ENCODE measurements around the gene SP100.
A peak's percentile ranks its signal among the peaks of the same experiment; 100 is the strongest.
"Not testable (repeated sequence)": the region's sequence is repeated elsewhere in the genome, so short reads cannot be mapped to it uniquely, and the experiment has no call there.

SP100 gene

GRCh38 chr2:230459216-230459615 lies 43.2 kb downstream of the SP100 start:
- DNase-seq (ENCODE audit: low read depth) = no peak

- no peak for DNase-seq (ENCODE audit: low read depth)
These were observed 55.1 kb downstream of the SP100 start for GRCh38 chr2:230471074-230471473.

GRCh38 chr2:230472621-230473018 lies 56.6 kb downstream of the SP100 start:
- peak; percentile 57 for DNase-seq (ENCODE audit: low read depth)

- DNase-seq (ENCODE audit: low read depth) = no peak
These were observed 57.4 kb downstream of the SP100 start for GRCh38 chr2:230473378-230473777.

GRCh38 chr2:230475143-230475542 lies 59.1 kb downstream of the SP100 start:
- DNase-seq (ENCODE audit: low read depth) = no peak

GRCh38 chr2:230485801-230486341 lies 69.9 kb downstream of the SP100 start:
- DNase-seq (ENCODE audit: low read depth) = no peak

GRCh38 chr2:230491219-230491618 lies 75.2 kb downstream of the SP100 start:
- not testable (repeated sequence) for DNase-seq (ENCODE audit: low read depth)

- no peak for DNase-seq (ENCODE audit: low read depth)
These were observed 76.1 kb downstream of the SP100 start for GRCh38 chr2:230492107-230492506.

GRCh38 chr2:230494980-230495379 lies 79.0 kb downstream of the SP100 start:
- DNase-seq (ENCODE audit: low read depth) = no peak

GRCh38 chr2:230496891-230497290 lies 80.9 kb downstream of the SP100 start:
- no peak for DNase-seq (ENCODE audit: low read depth)

GRCh38 chr2:230498506-230499107 lies 82.6 kb downstream of the SP100 start:
- DNase-seq (ENCODE audit: low read depth) = no peak

- no peak for DNase-seq (ENCODE audit: low read depth)
These were observed 86.6 kb downstream of the SP100 start for GRCh38 chr2:230502593-230502992.

- DNase-seq (ENCODE audit: low read depth) = no peak
These were observed 87.8 kb downstream of the SP100 start for GRCh38 chr2:230503798-230504197.

- DNase-seq (ENCODE audit: low read depth) = no peak
These were observed 89.2 kb downstream of the SP100 start for GRCh38 chr2:230505162-230505561.

GRCh38 chr2:230512955-230513748 lies 97.2 kb downstream of the SP100 start:
- no peak for DNase-seq (ENCODE audit: low read depth)

GRCh38 chr2:230520061-230520874 lies 104.3 kb downstream of the SP100 start:
- DNase-seq (ENCODE audit: low read depth) = no peak

- DNase-seq (ENCODE audit: low read depth) = peak; percentile 61
These were observed 104.8 kb downstream of the SP100 start for GRCh38 chr2:230520875-230521155.

- no peak for DNase-seq (ENCODE audit: low read depth)
These were observed 105.4 kb downstream of the SP100 start for GRCh38 chr2:230521386-230521785.

GRCh38 chr2:230525682-230526081 lies 109.7 kb downstream of the SP100 start:
- no peak for DNase-seq (ENCODE audit: low read depth)

- DNase-seq (ENCODE audit: low read depth) = no peak
These were observed 121.6 kb downstream of the SP100 start for GRCh38 chr2:230537531-230537976.

- DNase-seq (ENCODE audit: low read depth) = no peak
These were observed 124.3 kb downstream of the SP100 start for GRCh38 chr2:230540332-230540731.

- no peak for DNase-seq (ENCODE audit: low read depth)
These were observed 126.0 kb downstream of the SP100 start for GRCh38 chr2:230541934-230542380.

- DNase-seq (ENCODE audit: low read depth) = no peak
These were observed 126.8 kb downstream of the SP100 start for GRCh38 chr2:230542751-230543150.
